ENCODE results near the gene UCN2. TPM values are rescaled to one million over a fixed set of nuclear protein-coding genes. Genes with fewer than 3 reads are reported as not detected.

Gene UCN2
- total and polyA plus RNA-seq, 2 of the 4 experiments (the other 2 are of a cell fraction) = 0.54 to 2.7 TPM

DNA sequence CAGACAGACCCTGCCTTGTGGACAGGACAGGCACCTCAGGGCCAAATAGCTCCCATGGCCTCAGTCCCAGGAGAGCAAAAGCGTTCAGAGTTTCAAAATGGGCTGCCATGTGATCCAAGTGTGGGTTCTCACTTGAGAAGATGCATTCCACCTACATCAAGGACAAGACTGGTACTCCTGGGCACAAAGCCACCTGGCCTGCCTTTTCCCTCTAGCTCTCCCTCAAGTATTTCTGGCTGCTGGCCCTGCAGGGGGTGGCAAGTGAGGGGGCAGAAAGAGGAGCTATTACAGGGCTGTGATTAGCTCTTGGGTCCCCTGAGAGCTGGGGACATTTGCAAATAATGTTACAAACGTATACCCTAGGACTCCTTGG, 38.0 kb upstream of the UCN2 start:
- DNase-seq = no peak
- BruUV-seq (replicated peaks) = no TSS peak
- no peak overlapping the region for H3K56ac ChIP-seq (ENCODE audit: extremely low read depth, insufficient read depth, low read length)
- H3K9me1 ChIP-seq (ENCODE audit: insufficient read depth, low read length) = peaks cover 29% of the 10 kb centered on the region
- H4K8ac ChIP-seq (ENCODE audit: low read depth in 2 of 2, low read length in 2 of 2) = no peak overlapping the region
- H3K4me2 ChIP-seq (ENCODE audit: low read depth, low read length) = no peak overlapping the region
- intact Hi-C loops (cut with micrococcal nuclease) (no loop called here), dilution Hi-C loops (cut with HindIII; ENCODE audit: low sequenced_read_pairs, unreplicated experiment) (no loop called here), in situ Hi-C loops (cut with MboI; ENCODE audit: low sequenced_read_pairs) (no loop called here)
- no peak overlapping the region for H3K4ac ChIP-seq (ENCODE audit: low read depth, low read length)
- H3K27ac ChIP-seq (ENCODE audit: insufficient read depth, low read length) = no peak overlapping the region
- WGBS, 2 experiments (ENCODE audit: extremely low coverage in 2 of 2, insufficient read length in 1 of 2) = no CpG with 5 or more reads among the region's 2 CpGs
- ChIA-PET POLR2A (ENCODE audit: unreplicated experiment) (no interaction called here), CTCF (interaction anchor here (1.3 kb wide), 1 partner anchor 69 kb away, joined by 3 read pairs; no protein-coding TSS in a partner anchor)
- no peak overlapping the region for H2BK20ac ChIP-seq (ENCODE audit: low read depth, low read length)
- H2BK5ac ChIP-seq (ENCODE audit: low read depth, low read length, poor library complexity, severe bottlenecking) = no peak overlapping the region
- no peak overlapping the region for H3K9ac ChIP-seq (ENCODE audit: low read depth, low read length)
- H3K36me3 ChIP-seq (ENCODE audit: control insufficient read depth, insufficient read depth, low read length) = peaks cover 76% of the 10 kb centered on the region
- H2AK5ac ChIP-seq (ENCODE audit: low read depth, low read length) = no peak overlapping the region
- H3K18ac ChIP-seq (ENCODE audit: low read depth, low read length) = no peak overlapping the region
- H3K14ac ChIP-seq (replicated peaks; ENCODE audit: low read depth, low read length) = no peak overlapping the region
- peak overlapping the region; percentile 44 for H2AK9ac ChIP-seq (replicated peaks; ENCODE audit: low read depth, low read length, poor library complexity)
- H3K4me1 ChIP-seq (ENCODE audit: control insufficient read depth, insufficient read depth, low read length) = peaks cover 30% of the 10 kb centered on the region
- H3K4me3 ChIP-seq (ENCODE audit: insufficient read depth, low read depth, low read length) = no peak overlapping the region
- H3K23ac ChIP-seq (ENCODE audit: low read depth, low read length) = no peak overlapping the region
- H4K20me1 ChIP-seq (ENCODE audit: insufficient read depth, low read length) = peaks cover 26% of the 10 kb centered on the region
- no peak overlapping the region for H2BK15ac ChIP-seq (ENCODE audit: low read depth, low read length)
- H2AFZ ChIP-seq (replicated peaks; ENCODE audit: low read length, poor library complexity) = no peak overlapping the region
- H3K27me3 ChIP-seq (ENCODE audit: control insufficient read depth, insufficient read depth, low read length) = no peaks in the 10 kb centered on the region
- H2BK120ac ChIP-seq (ENCODE audit: low read depth, low read length) = no peak overlapping the region
- H4K91ac ChIP-seq (ENCODE audit: insufficient read depth, low read depth, low read length) = no peak overlapping the region
- peaks cover 20 to 78% of the 10 kb centered on the region in 2 experiments; a peak in 3 of 4 replicates for H3K79me1 ChIP-seq (ENCODE audit: low read depth in 1 of 2, low read length in 2 of 2)
- ATAC-seq (ENCODE audit: low read depth) = no peak
- H3K9me3 ChIP-seq (ENCODE audit: control insufficient read depth, insufficient read depth, low read length) = no peaks in the 10 kb centered on the region
- no peak for TF ChIP-seq SMC3 (IDR thresholded peaks at IDR 0.05; ENCODE audit: low read depth, low read length)
- H4K5ac ChIP-seq (ENCODE audit: low read depth, low read length) = no peak overlapping the region
